DOHH2 (cell line): ENCODE results near the gene SEC22B.
"Not testable (repeated sequence)": the region's sequence is repeated elsewhere in the genome, so short reads cannot be mapped to it uniquely, and the experiment has no call there.

Experiments used
- CTCF ChIP-seq: fragments of 200-600 bp; sonication (generic); IDR thresholded peaks from one replicate; pipeline ENCODE4 v1.5.1; 2014; ENCODE audit warnings: antibody characterized with exemption, mild to moderate bottlenecking, low read depth, low read length; ENCODE audit not compliant: poor library complexity, severe bottlenecking
- EZH2phosphoT487 ChIP-seq: fragments of 200-600 bp; sonication (generic); IDR thresholded peaks from 2 replicates; pipeline ENCODE4 v1.6.1; 2017; ENCODE audit warnings: borderline replicate concordance, mild to moderate bottlenecking, antibody characterized with exemption, low read length, moderate library complexity, mixed read lengths

GRCh38 chr1:120144626-120145025 lies 31.7 kb downstream of the SEC22B start:
- TF ChIP-seq CTCF, EZH2phosphoT487: not testable (repeated sequence)
